Osteoblast (primary cell): ENCODE results near the gene POU2F3. TPM values are rescaled to one million over a fixed set of nuclear protein-coding genes. Genes with fewer than 3 reads are reported as not detected.
A peak's percentile ranks its signal among the peaks of the same experiment; 100 is the strongest.

Source experiments
- DNase-seq: peaks from one replicate; pipeline ENCODE4 v3.0.0; 2011; ENCODE audit warnings: low spot score, mixed read lengths; ENCODE audit not compliant: insufficient read length; ENCODE audit errors: missing footprints
- H2AFZ ChIP-seq: 2 replicates; pipeline ENCODE4 v1.6.0; 2011; ENCODE audit warnings: mild to moderate bottlenecking, low read length
- H3K27ac ChIP-seq: 2 replicates; pipeline ENCODE4 v1.5.1; 2011; ENCODE audit warnings: mild to moderate bottlenecking, low read depth, low read length, moderate library complexity
- H3K27me3 ChIP-seq: 2 replicates; pipeline ENCODE4 v1.6.0; 2012; ENCODE audit warnings: mild to moderate bottlenecking, control low read depth, inconsistent platforms, low read length, moderate library complexity; ENCODE audit not compliant: insufficient read depth
- H3K36me3 ChIP-seq: 2 replicates; pipeline ENCODE4 v1.5.1; 2011; ENCODE audit warnings: mild to moderate bottlenecking, low read length, control low read depth, moderate library complexity; ENCODE audit not compliant: insufficient read depth
- H3K4me1 ChIP-seq: 2 replicates; pipeline ENCODE4 v1.5.1; 2011; ENCODE audit warnings: mild to moderate bottlenecking, low read length, control low read depth, moderate library complexity; ENCODE audit not compliant: insufficient read depth
- H3K4me2 ChIP-seq: 2 replicates; pipeline ENCODE4 v1.6.0; 2011; ENCODE audit warnings: mild to moderate bottlenecking, low read length; ENCODE audit not compliant: insufficient read depth
- H3K4me3 ChIP-seq: fragments of 200-600 bp; sonication (generic); 3 replicates; pipeline ENCODE4 v1.5.1; 2012; ENCODE audit warnings: mild to moderate bottlenecking, low read length, inconsistent platforms; ENCODE audit not compliant: insufficient read depth
- H3K79me2 ChIP-seq: 2 replicates; pipeline ENCODE4 v1.6.0; 2012; ENCODE audit warnings: mild to moderate bottlenecking, low read length, control low read depth, inconsistent platforms; ENCODE audit not compliant: insufficient read depth
- H3K9me3 ChIP-seq: 2 replicates; pipeline ENCODE4 v1.5.1; 2011; ENCODE audit warnings: low read depth, low read length, control low read depth
- H4K20me1 ChIP-seq: 2 replicates; pipeline ENCODE4 v1.6.0; 2012; ENCODE audit warnings: mild to moderate bottlenecking, low read length, control low read depth; ENCODE audit not compliant: insufficient read depth
- CTCF ChIP-seq: IDR thresholded peaks from 2 replicates; pipeline ENCODE4 v1.5.1; 2011; ENCODE audit warnings: mild to moderate bottlenecking, low read depth, low read length, moderate library complexity; ENCODE audit errors: extremely low read depth
- total RNA-seq: library from RNA; depleted of rRNA; stranded (reverse); fragments of >200 nt; gene quantifications from 2 replicates; pipeline ENCODE4 v1.2.3, GENCODE V29; 2012

The POU2F3 gene
- total RNA-seq, 1 donor: under 0.01 TPM

DNA sequence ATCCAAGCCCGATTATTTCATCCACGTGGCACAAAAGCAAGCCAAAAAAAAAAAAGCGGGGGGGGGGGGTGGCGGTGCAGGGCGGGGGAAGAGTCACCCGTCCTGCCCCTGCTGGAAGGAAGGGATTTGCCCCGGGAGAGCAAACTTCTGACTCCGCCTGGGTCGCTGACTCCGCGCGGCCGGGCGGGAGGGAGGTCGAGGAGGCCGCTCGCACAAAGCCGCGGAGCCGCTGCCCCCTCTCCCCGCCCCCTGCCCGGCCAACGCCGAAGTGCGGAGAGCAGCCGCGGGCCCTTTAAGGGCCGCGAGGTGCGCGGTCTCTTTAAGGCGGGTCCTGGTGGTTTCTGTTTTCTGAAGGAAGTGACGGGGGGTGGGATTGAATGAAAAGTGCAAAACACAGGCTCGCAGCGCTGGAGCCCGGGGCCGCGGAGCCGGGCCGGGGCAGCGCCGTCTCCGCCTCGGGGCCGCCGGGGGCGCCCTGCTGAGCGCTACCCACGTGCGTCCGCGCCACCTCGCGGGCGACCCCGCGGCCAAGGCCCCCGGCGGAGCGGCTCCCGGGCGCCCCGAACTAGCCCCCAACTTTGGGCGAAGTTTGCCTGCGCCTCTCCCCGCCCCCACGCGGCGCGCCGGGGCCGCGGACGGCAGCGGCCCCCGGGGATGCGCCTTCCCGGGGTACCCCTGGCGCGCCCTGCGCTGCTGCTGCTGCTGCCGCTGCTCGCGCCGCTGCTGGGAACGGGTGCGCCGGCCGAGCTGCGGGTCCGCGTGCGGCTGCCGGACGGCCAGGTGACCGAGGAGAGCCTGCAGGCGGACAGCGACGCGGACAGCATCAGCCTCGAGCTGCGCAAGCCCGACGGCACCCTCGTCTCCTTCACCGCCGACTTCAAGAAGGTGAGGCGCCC is 29.1 kb upstream of the POU2F3 start, which contains the start of gene OAF:
TSS of gene OAF (plus strand) at position 407 of the 896 bp plus-strand sequence. CDS start at position 655, 248 bp downstream.
- DNase-seq: peak; percentile 98
- no peak for TF ChIP-seq CTCF
- H3K9me3 ChIP-seq: no peaks in the 10 kb centered on the region
- H3K27me3 ChIP-seq: no peaks in the 10 kb centered on the region
- peaks cover 23% of the 10 kb centered on the region for H3K79me2 ChIP-seq
- no peaks in the 10 kb centered on the region for H3K36me3 ChIP-seq
- peak within 1 kb of the TSS; percentile 83 for H3K4me3 ChIP-seq
- H2AFZ ChIP-seq: peak within 1 kb of the TSS; percentile 96
- H4K20me1 ChIP-seq: peaks cover 20% of the 10 kb centered on the region
- H3K4me2 ChIP-seq: peak within 1 kb of the TSS; percentile 91
- H3K4me1 ChIP-seq: peaks cover 33% of the 10 kb centered on the region
- peak within 1 kb of the TSS; percentile 64 for H3K27ac ChIP-seq

DNA sequence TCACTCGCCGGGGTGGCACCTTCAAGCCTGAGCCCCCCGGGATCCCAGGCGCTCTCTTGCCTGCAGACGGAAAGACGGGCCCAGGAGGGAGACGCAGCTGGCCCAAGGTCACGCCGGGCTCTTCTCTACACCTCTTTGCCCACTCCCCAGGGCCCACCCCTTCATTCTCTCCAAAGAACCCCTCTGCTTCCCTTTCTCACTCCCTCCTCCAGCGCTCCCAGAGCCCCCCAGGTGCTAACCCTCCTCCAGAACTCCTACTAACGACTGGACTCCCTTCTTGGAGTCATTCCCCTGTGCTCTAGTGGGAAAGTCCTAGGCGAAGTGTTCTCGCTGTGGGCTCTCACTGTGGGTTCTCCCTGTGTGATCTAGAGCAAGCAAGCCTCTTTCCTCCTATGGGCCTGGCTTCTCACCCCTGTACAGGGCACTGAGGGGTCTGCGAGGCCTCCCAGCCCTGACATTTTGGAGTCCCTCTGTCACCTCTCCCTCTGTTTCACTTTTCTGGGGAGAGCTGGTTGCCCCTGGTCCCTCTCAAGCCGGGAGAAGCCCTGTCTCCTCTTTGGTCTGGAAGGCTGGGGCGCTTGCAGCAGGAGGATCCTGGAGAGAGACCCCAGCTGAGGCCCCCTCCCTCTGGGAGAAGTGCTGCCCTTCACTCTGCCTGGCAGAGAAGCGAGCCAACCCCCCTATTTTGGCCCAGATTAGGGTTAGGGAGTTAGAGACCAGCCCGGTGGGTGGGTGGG is 28.2 kb upstream of the POU2F3 start:
- Histone ChIP-seq H3K4me1 (peaks cover 33% of the 10 kb centered on the region), H3K36me3 (no peaks in the 10 kb centered on the region), H3K4me3 (peak overlapping the region; percentile 83), H2AFZ (peak overlapping the region; percentile 59), H3K9me3 (no peaks in the 10 kb centered on the region), H3K79me2 (peaks cover 25% of the 10 kb centered on the region), H3K27ac (no peak overlapping the region), H4K20me1 (peaks cover 28% of the 10 kb centered on the region), H3K4me2 (peak overlapping the region; percentile 91), H3K27me3 (no peaks in the 10 kb centered on the region)
- no peak for DNase-seq
- no peak for TF ChIP-seq CTCF

DNA sequence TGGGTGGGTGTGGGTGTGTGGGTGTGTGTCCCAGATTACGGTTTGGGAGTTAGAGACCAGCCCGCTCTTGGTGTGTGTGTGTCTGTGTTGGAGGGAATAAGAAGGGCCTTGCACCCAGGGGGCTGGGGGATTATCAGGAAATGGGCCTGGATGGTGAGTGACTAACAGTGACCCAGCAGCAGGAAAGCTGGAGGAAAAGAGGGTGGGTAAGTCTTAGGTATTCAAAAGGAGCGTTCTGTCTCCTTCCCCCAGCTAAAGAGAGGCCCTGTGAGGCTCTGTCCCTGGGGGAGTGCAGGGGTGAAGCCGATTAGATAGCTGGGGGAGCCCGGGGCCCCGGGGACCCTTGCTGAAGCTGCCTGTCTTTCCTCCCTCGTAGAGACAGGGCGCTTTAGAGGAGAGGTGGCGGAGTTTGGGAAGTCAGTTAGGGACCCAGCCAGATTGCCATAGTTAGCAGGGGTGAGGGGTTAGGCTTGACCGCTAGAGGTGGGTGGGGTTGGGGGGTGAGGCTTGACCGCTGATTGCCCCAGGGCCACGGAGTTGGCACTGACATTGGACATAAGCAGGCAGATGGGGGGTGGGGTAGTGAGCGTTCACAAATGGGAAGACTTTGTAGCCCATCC is 27.6 kb upstream of the POU2F3 start:
- no peak for DNase-seq
- Histone ChIP-seq H2AFZ (no peak overlapping the region), H4K20me1 (peaks cover 32% of the 10 kb centered on the region)

More for the DNA sequence above, 27.6 kb upstream of the POU2F3 start:
- H3K27ac ChIP-seq: no peak overlapping the region
- H3K4me2 ChIP-seq: peak overlapping the region; percentile 69
- H3K4me3 ChIP-seq: peak overlapping the region; percentile 40
- no peaks in the 10 kb centered on the region for H3K27me3 ChIP-seq
- peaks cover 25% of the 10 kb centered on the region for H3K79me2 ChIP-seq
- H3K4me1 ChIP-seq: peaks cover 33% of the 10 kb centered on the region
- TF ChIP-seq CTCF: no peak
- H3K36me3 ChIP-seq: no peaks in the 10 kb centered on the region
- no peaks in the 10 kb centered on the region for H3K9me3 ChIP-seq
